GM20000 (cell line): ENCODE data around the gene NPR3.
"Not testable (repeated sequence)": the region's sequence is repeated elsewhere in the genome, so short reads cannot be mapped to it uniquely, and the experiment has no call there.

Source experiments
- DNase-seq: peaks from one replicate; pipeline ENCODE4 v3.0.0; 2012; ENCODE audit warnings: low spot score
- CTCF ChIP-seq: IDR thresholded peaks from 2 replicates; pipeline ENCODE4 v1.5.1; 2012; ENCODE audit warnings: mild to moderate bottlenecking, control low read depth; ENCODE audit errors: extremely low read depth, missing control alignments

NPR3 gene

DNA sequence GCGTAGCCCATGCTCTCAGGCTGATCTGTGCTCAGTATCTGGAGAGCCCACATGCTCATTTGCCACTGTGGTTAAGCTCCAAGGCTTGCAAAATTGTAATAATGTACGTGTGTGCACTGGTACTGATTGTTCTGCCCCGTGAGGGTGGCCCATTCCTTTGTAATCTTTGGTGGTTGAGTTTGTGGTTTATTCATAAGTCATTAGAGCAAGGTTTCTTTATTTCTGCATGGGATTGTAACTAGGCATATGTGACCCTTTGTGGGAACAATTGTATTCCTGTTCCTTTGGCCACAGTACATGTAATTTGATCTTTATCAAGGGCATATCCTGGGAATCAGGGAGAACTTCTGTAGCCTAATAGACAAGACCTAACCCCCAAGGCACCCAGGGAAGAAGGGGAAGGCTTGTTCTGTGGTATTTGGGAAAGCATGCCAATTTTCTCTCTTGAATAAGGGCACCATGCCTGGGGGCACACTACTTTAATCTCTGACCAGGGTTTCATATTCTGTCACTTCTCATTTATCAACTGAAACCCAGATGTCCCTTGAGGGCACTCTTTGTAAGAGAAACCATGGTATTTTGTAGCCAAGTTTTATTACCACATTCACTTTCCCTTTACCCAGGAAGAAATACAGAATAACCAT lies 74.6 kb downstream of the NPR3 start:
- no peak for TF ChIP-seq CTCF
- no peak for DNase-seq

- no peak for TF ChIP-seq CTCF
- DNase-seq, result no peak
Measured at GRCh38 chr5:32786311-32786710, 75.2 kb downstream of the NPR3 start.

GRCh38 chr5:32790411-32790951 lies 79.4 kb downstream of the NPR3 start:
- no peak for TF ChIP-seq CTCF
- no peak for DNase-seq

DNA sequence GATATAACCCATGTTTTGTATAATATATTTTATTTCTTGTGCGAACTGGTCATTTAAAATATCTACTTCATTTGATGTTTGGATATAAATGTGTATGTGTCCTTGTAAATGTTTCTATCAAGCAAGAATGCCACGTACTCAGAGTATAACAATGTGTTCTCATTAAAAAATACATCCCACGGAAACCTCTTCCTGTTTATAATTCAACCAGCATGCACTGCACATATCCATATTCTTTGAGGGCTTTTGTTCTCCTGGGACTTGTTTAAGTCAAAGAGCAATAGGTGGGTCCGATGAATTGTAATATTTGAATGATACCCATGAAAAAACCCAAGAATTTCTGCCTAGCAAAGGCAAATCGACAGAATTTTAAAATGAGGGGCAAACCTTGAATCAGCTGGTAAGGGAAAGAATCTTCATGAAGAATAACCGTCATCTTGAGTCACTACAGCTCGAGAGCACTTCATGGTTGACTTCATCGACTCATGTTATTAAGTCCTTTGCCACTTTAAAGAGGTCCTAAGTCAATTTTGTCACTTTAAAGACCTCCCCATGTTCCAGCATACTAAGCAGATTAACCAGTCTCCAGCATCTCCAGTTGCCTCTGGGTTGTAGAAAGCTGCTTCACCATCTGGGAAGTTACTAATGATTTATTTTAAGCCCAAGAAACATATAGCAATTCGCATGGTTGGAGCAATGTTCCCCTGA lies 80.6 kb downstream of the NPR3 start:
- no peak for TF ChIP-seq CTCF
- no peak for DNase-seq

GRCh38 chr5:32794086-32794485 lies 83.0 kb downstream of the NPR3 start:
- DNase-seq, result no peak
- no peak for TF ChIP-seq CTCF

DNA sequence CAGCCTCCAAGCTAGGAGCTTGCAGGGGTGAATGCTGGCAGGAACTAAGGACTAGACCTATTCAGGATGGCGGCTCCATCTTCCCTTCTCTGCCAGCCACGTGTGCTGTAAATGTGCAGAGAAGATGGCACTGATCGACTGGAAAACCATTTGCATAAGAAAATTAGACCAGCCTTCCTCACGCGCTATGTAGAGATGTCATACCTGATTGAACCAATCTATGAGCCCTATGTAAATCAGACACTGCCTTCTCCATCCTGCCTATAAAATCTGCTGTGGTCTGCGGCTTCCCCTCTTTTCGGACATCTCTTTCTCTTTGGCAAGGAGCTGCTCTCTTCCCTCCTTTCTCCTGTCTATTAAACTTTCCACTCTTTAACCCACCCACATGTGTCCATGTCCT lies 91.6 kb downstream of the NPR3 start:
- TF ChIP-seq CTCF, result no peak
- no peak for DNase-seq

DNA sequence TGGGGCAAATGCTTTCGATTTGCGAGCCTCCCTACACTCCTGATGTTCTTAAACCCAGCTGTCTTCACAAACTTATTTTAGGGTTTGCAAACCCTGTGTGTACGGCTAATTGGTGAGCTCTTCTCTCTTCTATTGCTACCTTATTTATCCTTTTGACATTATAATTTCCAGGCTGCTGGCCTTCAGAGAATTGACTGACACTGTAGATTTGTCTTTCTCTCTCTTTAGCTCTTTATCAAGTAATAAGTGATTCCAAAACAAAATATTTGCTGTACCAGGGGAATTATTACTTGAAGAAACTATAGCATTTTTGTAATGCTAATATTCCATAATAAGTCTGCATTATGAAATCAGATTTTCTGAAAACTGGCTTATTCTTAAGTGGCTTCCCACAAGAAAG lies 92.5 kb downstream of the NPR3 start:
- DNase-seq, result no peak

GRCh38 chr5:32805462-32805861 lies 94.3 kb downstream of the NPR3 start:
- DNase-seq, result not testable (repeated sequence)

More for the DNA sequence above, 92.5 kb downstream of the NPR3 start:
- no peak for TF ChIP-seq CTCF
